NCI-H1417 treated with DMSO at 0.1 percent for 48 hours (cell line): Measurements from ENCODE around the gene RPL10.

Source experiments
- DNase-seq: peaks from one replicate; lab custom pipeline; 2025; lab: John Stamatoyannopoulos, UW

RPL10 gene

GRCh38 chrX:154401045-154401799 lies 3.0 kb downstream of the RPL10 start:
- no peak for DNase-seq

GRCh38 chrX:154401918-154402621 lies 3.9 kb downstream of the RPL10 start:
- DNase-seq = no peak

- DNase-seq = no peak
Measured at GRCh38 chrX:154402622-154403127, 4.5 kb downstream of the RPL10 start.

- DNase-seq = no peak
Measured at GRCh38 chrX:154403192-154403591, 5.0 kb downstream of the RPL10 start.

- DNase-seq = no peak
Measured at GRCh38 chrX:154403858-154404257, 5.7 kb downstream of the RPL10 start.

- DNase-seq = no peak
Measured at GRCh38 chrX:154404625-154405192, 6.5 kb downstream of the RPL10 start.

- DNase-seq = no peak
Measured at GRCh38 chrX:154408659-154409221, 10.6 kb downstream of the RPL10 start.

GRCh38 chrX:154409222-154409871 lies 11.2 kb downstream of the RPL10 start, which contains the start of gene DNASE1L1:
Gene DNASE1L1, minus strand, starts transcription at chrX:154409254. Its CDS starts 3,686 bp downstream, at chrX:154405568.
- no peak for DNase-seq

GRCh38 chrX:154411981-154412340 lies 13.8 kb downstream of the RPL10 start:
- no peak for DNase-seq

GRCh38 chrX:154412468-154412867 lies 14.3 kb downstream of the RPL10 start:
- no peak for DNase-seq

- no peak for DNase-seq
Measured at GRCh38 chrX:154413142-154413541, 15.0 kb downstream of the RPL10 start.

GRCh38 chrX:154417157-154417556 lies 19.0 kb downstream of the RPL10 start:
- DNase-seq = no peak

GRCh38 chrX:154419189-154419588 lies 21.0 kb downstream of the RPL10 start:
- DNase-seq = no peak

GRCh38 chrX:154419688-154420401 lies 21.7 kb downstream of the RPL10 start:
- no peak for DNase-seq

- DNase-seq = no peak
Measured at GRCh38 chrX:154420402-154420756, 22.2 kb downstream of the RPL10 start.

GRCh38 chrX:154426916-154427770 lies 29.0 kb downstream of the RPL10 start:
- no peak for DNase-seq

- peak; percentile 63 for DNase-seq
Measured at GRCh38 chrX:154428176-154429171, 30.3 kb downstream of the RPL10 start, which contains the start of gene ATP6AP1. Gene ATP6AP1, plus strand, starts transcription at chrX:154428677. Its CDS starts 16 bp downstream, at chrX:154428693.

- no peak for DNase-seq
Measured at GRCh38 chrX:154429711-154430110, 31.5 kb downstream of the RPL10 start.

- no peak for DNase-seq
Measured at GRCh38 chrX:154430479-154430878, 32.3 kb downstream of the RPL10 start.
